A673 (cell line): ENCODE measurements around the gene M1AP. TPM values are rescaled to one million over a fixed set of nuclear protein-coding genes. Genes with fewer than 3 reads are reported as not detected.

Source experiments
- BruUV-seq: library from RNA; stranded (reverse); fragments of 400-500 nt; replicated peaks from 2 replicates; lab custom pipeline; 2021; lab: Mats Ljungman, UMichigan
- CTCF ChIA-PET: fragments of 300-600 bp; sonication (Branson Sonifier 250); formaldehyde crosslinking; loops from one replicate; lab custom pipeline; 2022; ENCODE audit warnings: antibody characterized with exemption; lab: Charles Lee
- POLR2A ChIA-PET: fragments of 300-600 bp; sonication (Branson Sonifier 250); formaldehyde crosslinking; loops from one replicate; lab custom pipeline; 2022; ENCODE audit warnings: antibody characterized with exemption; ENCODE audit not compliant: low non-redundant PET; lab: Charles Lee
- DNase-seq: peaks from one replicate; pipeline ENCODE4 v3.0.0-alpha.2; 2015; ENCODE audit warnings: low spot score
- H3K27ac ChIP-seq: fragments of 200-600 bp; sonication (generic); 2 replicates; pipeline ENCODE4 v1.5.1; 2016; ENCODE audit warnings: mixed run types, low read depth, mild to moderate bottlenecking, mixed read lengths, antibody characterized with exemption, low read length; ENCODE audit not compliant: poor library complexity, severe bottlenecking
- H3K27me3 ChIP-seq: fragments of 200-600 bp; sonication (generic); replicated peaks from 2 replicates; pipeline ENCODE4 v1.6.1; 2017; ENCODE audit warnings: mixed run types, low read depth, mild to moderate bottlenecking, mixed read lengths, antibody characterized with exemption, low read length; ENCODE audit not compliant: insufficient read depth, poor library complexity
- H3K36me3 ChIP-seq: fragments of 200-600 bp; sonication (generic); 2 replicates; pipeline ENCODE4 v1.6.1; 2016; ENCODE audit warnings: mixed run types, mild to moderate bottlenecking, mixed read lengths, antibody characterized with exemption, low read length; ENCODE audit not compliant: insufficient read depth, poor library complexity, severe bottlenecking
- H3K4me1 ChIP-seq: fragments of 200-600 bp; sonication (generic); 2 replicates; pipeline ENCODE4 v1.6.1; 2017; ENCODE audit warnings: mixed run types, mild to moderate bottlenecking, mixed read lengths, antibody characterized with exemption, low read length; ENCODE audit not compliant: insufficient read depth, poor library complexity, severe bottlenecking
- H3K4me3 ChIP-seq: fragments of 200-600 bp; sonication (generic); 2 replicates; pipeline ENCODE4 v1.5.1; 2016; ENCODE audit warnings: low read depth, mixed run types, mild to moderate bottlenecking, mixed read lengths, low read length; ENCODE audit not compliant: poor library complexity, severe bottlenecking
- H3K9me3 ChIP-seq: fragments of 200-600 bp; sonication (generic); 2 replicates; pipeline ENCODE4 v1.6.1; 2016; ENCODE audit warnings: mixed run types, low read depth, mild to moderate bottlenecking, mixed read lengths, antibody characterized with exemption, low read length; ENCODE audit not compliant: poor library complexity, severe bottlenecking
- CTCF ChIP-seq: fragments of 300-800, 200-600 bp; sonication (generic); conservative IDR thresholded peaks from 2 replicates; pipeline ENCODE4 v1.5.1; 2017; ENCODE audit warnings: low read depth, mild to moderate bottlenecking, antibody characterized with exemption, low read length, moderate library complexity, mixed read lengths
- EZH2 ChIP-seq: fragments of 200-600 bp; sonication (generic); IDR thresholded peaks from 2 replicates; pipeline ENCODE4 v1.6.1; 2017; ENCODE audit warnings: borderline replicate concordance, low read depth, mild to moderate bottlenecking, mixed read lengths, antibody characterized with exemption, low read length; ENCODE audit not compliant: poor library complexity, severe bottlenecking
- intact Hi-C: fragments of 100-400 bp; cut with micrococcal nuclease; formaldehyde crosslinking; loops from one replicate; pipeline ENCODE4 v1.10.0; 2022; ENCODE audit not compliant: unreplicated experiment
- total RNA-seq: library from RNA; stranded (reverse); gene quantifications from 2 replicates; pipeline ENCODE4 v1.2.3, GENCODE V29; 2021

M1AP gene
- total RNA-seq, 1 experiment from 2014 or later = not detected

- BruUV-seq = no TSS peak
Measured at GRCh38 chr2:74599676-74600075, 48.5 kb downstream of the M1AP start.

GRCh38 chr2:74597410-74597809 lies 50.7 kb downstream of the M1AP start:
- H3K36me3 ChIP-seq = no peaks in the 10 kb centered on the region
- ChIA-PET CTCF (interaction anchor here (0.6 to 1.0 kb wide), 3 partner anchors 8 to 291 kb away, joined by 4 to 13 read pairs (median 12); no protein-coding TSS in a partner anchor), POLR2A (no interaction called here)
- peaks cover 7% of the 10 kb centered on the region for H3K27me3 ChIP-seq
- no peak for TF ChIP-seq EZH2
- no peak for TF ChIP-seq CTCF
- intact Hi-C loops = no loop called here
- no peak overlapping the region for H3K27ac ChIP-seq
- no peaks in the 10 kb centered on the region for H3K4me1 ChIP-seq
- no peaks in the 10 kb centered on the region for H3K9me3 ChIP-seq
- BruUV-seq = no TSS peak
- DNase-seq = no peak
- H3K4me3 ChIP-seq = no peak overlapping the region

More at GRCh38 chr2:74599676-74600075, 48.5 kb downstream of the M1AP start:
- intact Hi-C loops = no loop called here
- H3K27me3 ChIP-seq = peaks cover 7% of the 10 kb centered on the region
- H3K27ac ChIP-seq = no peak overlapping the region
- DNase-seq = no peak
- ChIA-PET CTCF (interaction anchor here (0.7 kb wide), 1 partner anchor 17 kb away, joined by 3 read pairs; no protein-coding TSS in a partner anchor), POLR2A (no interaction called here)
- no peaks in the 10 kb centered on the region for H3K36me3 ChIP-seq
- no peak overlapping the region for H3K4me3 ChIP-seq
- no peaks in the 10 kb centered on the region for H3K9me3 ChIP-seq
- TF ChIP-seq CTCF (no peak), EZH2 (no peak)
- H3K4me1 ChIP-seq = no peaks in the 10 kb centered on the region

GRCh38 chr2:74596584-74596983 lies 51.5 kb downstream of the M1AP start:
- intact Hi-C loops = no loop called here
- peaks cover 7% of the 10 kb centered on the region for H3K27me3 ChIP-seq
- no peaks in the 10 kb centered on the region for H3K36me3 ChIP-seq
- H3K4me3 ChIP-seq = no peak overlapping the region
- no peaks in the 10 kb centered on the region for H3K4me1 ChIP-seq
- no peak for DNase-seq
- ChIA-PET POLR2A (no interaction called here), CTCF (no interaction called here)
- no TSS peak for BruUV-seq
- H3K9me3 ChIP-seq = no peaks in the 10 kb centered on the region
- H3K27ac ChIP-seq = no peak overlapping the region
- TF ChIP-seq EZH2 (no peak), CTCF (no peak)
